Psoas muscle (tissue), 8 donors: ENCODE results near the gene ZC3H18. TPM values are rescaled to one million over a fixed set of nuclear protein-coding genes. Genes with fewer than 3 reads are reported as not detected.

Source experiments
- ATAC-seq, 4 donors: fragments of 200-7000 bp; cut with Tn5 transposase; one replicate each; pipeline ENCODE4 v1.9.1; 2020; ENCODE audit warnings: moderate library complexity in 3 of 4, mild to moderate bottlenecking in 2 of 4
- DNase-seq, 2 donors: peaks; one replicate each; pipeline ENCODE4 v3.0.0-alpha.2; 2020
- H3K27ac ChIP-seq: fragments of 200-600 bp; one replicate; pipeline ENCODE4 v1.8.0; 2022
- H3K27me3 ChIP-seq, 3 donors: fragments of 200-600 bp in 1 of 3; one replicate each; pipeline versions ENCODE4 v1.6.1 to v1.8.0; 2013 to 2022; ENCODE audit warnings: low read length in 2 of 3, mild to moderate bottlenecking in 2 of 3, moderate library complexity in 1 of 3; ENCODE audit not compliant: insufficient read depth in 3 of 3
- H3K36me3 ChIP-seq, 2 donors: fragments of 200-600 bp in 1 of 2; one replicate each; pipeline versions ENCODE4 v1.6.1 to v1.8.0; 2013 to 2022; ENCODE audit warnings: low read depth in 1 of 2, mild to moderate bottlenecking in 1 of 2, moderate library complexity in 1 of 2; ENCODE audit not compliant: insufficient read depth in 1 of 2
- H3K4me1 ChIP-seq: fragments of 200-600 bp; one replicate; pipeline ENCODE4 v1.8.0; 2022
- H3K4me3 ChIP-seq: fragments of 200-600 bp; one replicate; pipeline ENCODE4 v1.8.0; 2022; ENCODE audit warnings: mild to moderate bottlenecking
- H3K9me3 ChIP-seq: fragments of 200-600 bp; one replicate; pipeline ENCODE4 v1.8.0; 2022
- CTCF ChIP-seq: fragments of 200-600 bp; IDR thresholded peaks from one replicate; pipeline ENCODE4 v1.8.0; 2022; ENCODE audit warnings: antibody characterized with exemption
- WGBS, 3 donors: extraction: QIAGEN DNeasy Blood & Tissue Kit; methylation state at CpG; one replicate each; pipeline versions ENCODE4 v1.1.6 to v1.1.7; 2013; 5-methylcytosine and 5-hydroxymethylcytosine counted together
- intact Hi-C, 2 donors: fragments of 100-400 bp; cut with DNase I; formaldehyde crosslinking; loops; one replicate each; pipeline versions ENCODE4 v1.11.0 to v1.14.2; 2022
- polyA plus RNA-seq, 3 donors: library from polyadenylated mRNA; stranded (reverse); fragments of 200-250 nt; gene quantifications; one replicate each; pipeline ENCODE4 v1.2.3, GENCODE V29; 2013
- total RNA-seq, 4 donors: library from RNA; stranded (reverse); fragmentation: NEBNext Ultra II Directional in 2 of 4; extraction: Animal tissue kit (Norgen Biotek cat#: 25700) in 2 of 4; gene quantifications; one replicate each; pipeline versions ENCODE4 v1.2.1 to v1.2.4, GENCODE V29; 2021 to 2023
- donor health status: healthy with polysubstance abuse.
- donor health status: DM: no; HTN: no; CAD: no; lungs with moderate emphysema.
- donor health status: Bipolar disorder and iron deficiency.
- donor health status: healthy.
- donor health status: DM: yes; HTN: yes; CAD: no.
- donor health status: DM: no; HTN: no; CAD: no.
- donor health status: DM: no; HTN: no; CAD: no.
- donor health status: DM: yes; HTN: yes; CAD: no.

The ZC3H18 gene
- total and polyA plus RNA-seq, 7 donors = 19.9 to 36.0 (median 28.5) TPM

- DNase-seq = no peak
- WGBS, 3 donors = 84 to 90% (median 85%) methylated on average over 8 of the region's 8 CpGs
- intact Hi-C loops = no loop called here
- peaks cover 11% of the 10 kb centered on the region for H3K9me3 ChIP-seq
- peaks cover 0 to 54% (median 19%) of the 10 kb centered on the region in 3 donors for H3K27me3 ChIP-seq
- no peak for ATAC-seq
- TF ChIP-seq CTCF = no peak
- H3K27ac ChIP-seq = no peak overlapping the region
- H3K36me3 ChIP-seq = no peaks in the 10 kb centered on the region
- H3K4me3 ChIP-seq = no peak overlapping the region
- H3K4me1 ChIP-seq = no peaks in the 10 kb centered on the region
Observed at GRCh38 chr16:88543230-88543813, 26.9 kb upstream of the ZC3H18 start.

DNA sequence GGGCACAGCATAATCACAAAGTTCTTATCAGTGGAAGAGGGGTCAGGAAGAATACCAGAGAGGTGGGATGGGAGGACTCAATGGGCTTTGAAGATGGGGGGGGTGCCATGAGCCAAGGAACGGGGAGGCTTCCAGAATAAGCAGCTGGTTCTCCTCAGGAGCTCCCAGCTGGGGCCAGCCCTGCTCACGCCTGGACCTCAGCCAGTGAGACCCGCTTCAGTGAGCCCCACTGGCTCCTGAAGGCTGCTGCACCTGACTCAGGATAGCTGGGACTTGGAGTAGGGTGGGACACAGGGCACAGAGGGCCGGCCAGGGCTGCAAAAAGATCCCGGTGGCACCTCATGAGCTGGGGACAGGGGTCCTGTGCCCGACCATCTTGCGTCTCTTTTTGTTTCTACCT is 24.4 kb upstream of the ZC3H18 start:
- H3K9me3 ChIP-seq = peaks cover 11% of the 10 kb centered on the region
- no peak for DNase-seq
- TF ChIP-seq CTCF = no peak
- intact Hi-C loops = no loop called here
- H3K27me3 ChIP-seq = peaks cover 0 to 45% (median 14%) of the 10 kb centered on the region in 3 donors
- ATAC-seq = no peak
- no peak overlapping the region for H3K4me3 ChIP-seq
- no peaks in the 10 kb centered on the region for H3K4me1 ChIP-seq
- WGBS, 3 donors = 43 to 52% (median 49%) methylated on average over 7 of the region's 7 CpGs
- H3K36me3 ChIP-seq = no peaks in the 10 kb centered on the region
- no peak overlapping the region for H3K27ac ChIP-seq

- WGBS, 3 donors = 55 to 63% (median 60%) methylated on average over 15 of the region's 15 CpGs
- H3K9me3 ChIP-seq = peaks cover 4% of the 10 kb centered on the region
- intact Hi-C loops = no loop called here
- H3K36me3 ChIP-seq = no peaks in the 10 kb centered on the region
- no peak overlapping the region for H3K27ac ChIP-seq
- ATAC-seq = no peak
- no peak overlapping the region for H3K4me3 ChIP-seq
- DNase-seq = no peak
- peaks cover 0 to 35% (median 12%) of the 10 kb centered on the region in 3 donors for H3K27me3 ChIP-seq
- no peak for TF ChIP-seq CTCF
- no peaks in the 10 kb centered on the region for H3K4me1 ChIP-seq
Observed at GRCh38 chr16:88548131-88548874, 21.9 kb upstream of the ZC3H18 start.

- DNase-seq (no peak), ATAC-seq (no peak)
- intact Hi-C loops = no loop called here
Observed at GRCh38 chr16:88548985-88549384, 21.2 kb upstream of the ZC3H18 start.

More at GRCh38 chr16:88548985-88549384, 21.2 kb upstream of the ZC3H18 start:
- H3K4me1 ChIP-seq = no peaks in the 10 kb centered on the region
- H3K4me3 ChIP-seq = no peak overlapping the region
- no peaks in the 10 kb centered on the region for H3K36me3 ChIP-seq
- no peak overlapping the region for H3K27ac ChIP-seq
- 57 to 74% (median 65%) methylated on average over 13 of the region's 13 CpGs for WGBS, 3 donors
- peaks cover 0 to 40% (median 9%) of the 10 kb centered on the region in 3 donors for H3K27me3 ChIP-seq
- no peaks in the 10 kb centered on the region for H3K9me3 ChIP-seq
- no peak for TF ChIP-seq CTCF
